Neutrophil (primary cell): ENCODE measurements around the gene LTC4S.

Experiments used
- H3K27ac ChIP-seq: fragments of 200-600 bp; sonication (generic); 2 replicates; pipeline ENCODE4 v1.5.1; 2016; ENCODE audit warnings: mild to moderate bottlenecking, moderate library complexity
- H3K27me3 ChIP-seq: fragments of 200-600 bp; sonication (generic); 2 replicates; pipeline ENCODE4 v1.6.0; 2016; ENCODE audit warnings: mild to moderate bottlenecking
- H3K36me3 ChIP-seq: fragments of 200-600 bp; sonication (generic); 2 replicates; pipeline ENCODE4 v1.5.1; 2017
- H3K4me1 ChIP-seq, 2 experiments: fragments of 200-600 bp in 1 of 2; sonication (generic) in 1 of 2; 1 replicate in 1 of 2; 2 replicates in 1 of 2; pipeline versions ENCODE4 v1.5.1 to v1.6.1; 2013 to 2016; ENCODE audit warnings: low read depth in 1 of 2, low read length in 1 of 2, mild to moderate bottlenecking in 1 of 2, moderate library complexity in 1 of 2; ENCODE audit not compliant: control insufficient read depth in 1 of 2, insufficient read depth in 1 of 2
- H3K4me3 ChIP-seq, 2 experiments: fragments of 200-600 bp in 1 of 2; sonication (generic) in 1 of 2; 1 replicate in 1 of 2; 2 replicates in 1 of 2; pipeline ENCODE4 v1.5.1; 2013 to 2016; ENCODE audit warnings: low read depth in 1 of 2, low read length in 1 of 2, mild to moderate bottlenecking in 1 of 2, moderate library complexity in 1 of 2
- H3K9me3 ChIP-seq: fragments of 200-600 bp; sonication (generic); 2 replicates; pipeline ENCODE4 v1.5.1; 2016
- TF ChIP-seq, protein P1 (sequence below): fragments of 200-600 bp; sonication (generic); IDR thresholded peaks from 2 replicates; pipeline ENCODE4 v1.5.1; 2016; ENCODE audit warnings: antibody characterized with exemption

LTC4S gene

DNA sequence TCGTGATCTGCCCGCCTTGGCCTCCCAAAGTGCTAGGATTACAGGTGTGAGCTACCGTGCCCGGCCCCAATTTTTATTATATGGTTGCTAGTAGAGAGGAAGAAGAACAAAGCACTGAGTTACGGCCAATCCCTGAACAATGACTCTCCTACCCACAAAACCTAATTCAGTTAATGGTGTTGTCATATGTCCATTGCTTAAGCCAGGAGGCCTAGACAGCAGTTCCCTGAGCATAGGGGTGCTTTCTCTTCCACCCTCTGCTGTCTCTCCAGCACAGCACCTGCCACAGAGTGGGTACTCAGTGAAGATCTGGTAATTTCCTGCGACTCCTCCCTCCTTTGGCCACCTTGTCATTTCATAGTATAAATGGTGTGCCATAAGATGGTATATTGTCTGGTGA is 21.4 kb upstream of the LTC4S start:
- Histone ChIP-seq H3K4me1 (peaks cover 59 to 63% of the 10 kb centered on the region in 2 experiments), H3K27ac (peak overlapping the region; percentile 68), H3K4me3 (no peak overlapping the region), H3K9me3 (no peaks in the 10 kb centered on the region), H3K36me3 (peaks cover 86% of the 10 kb centered on the region), H3K27me3 (no peaks in the 10 kb centered on the region)
- TF ChIP-seq, protein P1, sequence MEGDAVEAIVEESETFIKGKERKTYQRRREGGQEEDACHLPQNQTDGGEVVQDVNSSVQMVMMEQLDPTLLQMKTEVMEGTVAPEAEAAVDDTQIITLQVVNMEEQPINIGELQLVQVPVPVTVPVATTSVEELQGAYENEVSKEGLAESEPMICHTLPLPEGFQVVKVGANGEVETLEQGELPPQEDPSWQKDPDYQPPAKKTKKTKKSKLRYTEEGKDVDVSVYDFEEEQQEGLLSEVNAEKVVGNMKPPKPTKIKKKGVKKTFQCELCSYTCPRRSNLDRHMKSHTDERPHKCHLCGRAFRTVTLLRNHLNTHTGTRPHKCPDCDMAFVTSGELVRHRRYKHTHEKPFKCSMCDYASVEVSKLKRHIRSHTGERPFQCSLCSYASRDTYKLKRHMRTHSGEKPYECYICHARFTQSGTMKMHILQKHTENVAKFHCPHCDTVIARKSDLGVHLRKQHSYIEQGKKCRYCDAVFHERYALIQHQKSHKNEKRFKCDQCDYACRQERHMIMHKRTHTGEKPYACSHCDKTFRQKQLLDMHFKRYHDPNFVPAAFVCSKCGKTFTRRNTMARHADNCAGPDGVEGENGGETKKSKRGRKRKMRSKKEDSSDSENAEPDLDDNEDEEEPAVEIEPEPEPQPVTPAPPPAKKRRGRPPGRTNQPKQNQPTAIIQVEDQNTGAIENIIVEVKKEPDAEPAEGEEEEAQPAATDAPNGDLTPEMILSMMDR = no peak

DNA sequence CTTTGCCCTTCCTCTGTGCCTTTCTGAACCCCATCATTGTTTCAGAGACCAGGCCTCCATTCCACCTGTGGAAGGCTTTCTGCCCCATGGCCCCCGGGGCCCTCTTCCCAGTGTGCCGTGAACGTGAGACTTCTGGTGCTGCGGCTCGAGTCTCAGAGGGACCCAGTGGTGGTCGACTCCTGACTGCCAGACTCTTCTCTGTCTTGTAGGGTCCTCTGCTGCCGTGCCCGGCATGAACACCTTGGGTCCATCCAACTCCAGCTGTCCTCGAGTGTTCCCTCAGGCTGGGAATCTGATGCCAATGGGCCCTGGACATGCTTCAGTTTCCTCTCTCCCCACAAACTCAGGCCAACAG is 20.1 kb upstream of the LTC4S start:
- TF ChIP-seq, protein P1 = no peak
- Histone ChIP-seq H3K27me3 (no peaks in the 10 kb centered on the region), H3K27ac (no peak overlapping the region), H3K4me3 (no peak overlapping the region), H3K4me1 (peaks cover 63 to 69% of the 10 kb centered on the region in 2 experiments), H3K9me3 (no peaks in the 10 kb centered on the region), H3K36me3 (peaks cover 85% of the 10 kb centered on the region)

DNA sequence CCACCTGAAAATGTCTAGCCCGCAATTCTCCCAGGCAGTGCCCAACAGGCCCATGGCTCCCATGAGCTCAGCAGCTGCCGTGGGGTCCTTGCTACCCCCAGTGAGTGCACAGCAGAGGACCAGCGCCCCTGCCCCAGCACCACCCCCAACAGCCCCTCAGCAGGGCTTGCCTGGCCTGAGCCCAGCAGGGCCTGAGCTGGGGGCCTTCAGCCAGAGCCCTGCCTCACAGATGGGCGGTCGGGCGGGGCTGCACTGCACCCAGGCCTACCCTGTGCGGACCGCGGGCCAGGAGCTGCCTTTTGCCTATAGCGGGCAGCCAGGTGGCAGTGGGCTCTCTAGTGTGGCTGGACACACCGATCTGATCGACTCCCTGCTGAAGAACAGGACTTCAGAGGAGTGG is 19.3 kb upstream of the LTC4S start:
- Histone ChIP-seq H3K9me3 (no peaks in the 10 kb centered on the region), H3K27ac (no peak overlapping the region), H3K4me3 (no peak overlapping the region), H3K36me3 (peaks cover 78% of the 10 kb centered on the region), H3K4me1 (peaks cover 63 to 69% of the 10 kb centered on the region in 2 experiments), H3K27me3 (no peaks in the 10 kb centered on the region)
- TF ChIP-seq, protein P1 = no peak

DNA sequence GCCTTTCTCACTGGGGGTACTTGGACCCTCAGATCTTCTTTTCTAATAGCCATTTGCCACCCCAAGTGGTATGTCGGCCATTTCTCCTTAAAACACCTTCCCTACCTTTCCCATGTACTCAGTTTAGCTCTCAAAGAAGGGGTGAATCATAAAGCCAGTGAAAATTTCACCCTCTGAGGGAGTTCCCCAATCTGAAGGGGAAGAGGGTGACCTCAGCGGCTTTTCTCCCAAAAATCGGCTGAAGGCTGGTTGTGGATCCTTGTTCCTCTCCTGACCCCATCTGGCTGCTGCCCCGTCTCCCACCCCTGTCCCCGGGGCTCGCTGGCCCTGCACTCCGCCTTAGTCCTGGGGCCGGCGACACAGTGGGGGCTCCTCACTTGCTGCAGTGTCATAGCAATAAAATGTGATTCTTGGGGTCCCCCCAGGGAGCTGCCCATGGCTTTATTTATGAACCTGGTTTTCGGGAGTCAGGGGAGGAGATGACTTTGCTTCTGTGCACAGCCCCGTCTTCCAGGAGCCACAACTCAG is 17.3 kb upstream of the LTC4S start:
- H3K4me1 ChIP-seq = peaks cover 73 to 78% of the 10 kb centered on the region in 2 experiments
- H3K27me3 ChIP-seq = no peaks in the 10 kb centered on the region
- H3K4me3 ChIP-seq = no peak overlapping the region
- no peaks in the 10 kb centered on the region for H3K9me3 ChIP-seq
- H3K27ac ChIP-seq = peak overlapping the region; percentile 57
- TF ChIP-seq, protein P1 = no peak
- H3K36me3 ChIP-seq = peaks cover 57% of the 10 kb centered on the region

DNA sequence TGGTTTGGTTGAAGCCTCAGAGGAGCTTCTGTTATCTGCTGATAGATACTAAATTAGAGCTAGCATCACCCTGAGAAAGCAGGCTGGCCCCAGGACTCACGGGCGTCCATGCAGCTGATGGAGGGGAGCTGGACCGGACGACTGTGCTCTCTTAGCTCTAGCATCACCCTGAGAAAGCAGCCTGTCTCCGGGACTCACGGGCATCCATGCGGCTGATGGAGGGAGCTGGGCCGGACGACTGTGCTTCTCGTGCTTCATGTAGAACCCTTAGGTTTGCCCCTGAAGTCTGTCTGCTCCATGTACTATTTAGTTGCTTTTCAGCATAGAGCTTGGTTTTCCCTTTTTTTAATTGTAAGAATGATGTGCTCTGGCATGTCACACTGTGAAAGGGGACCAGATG is 16.3 kb upstream of the LTC4S start:
- TF ChIP-seq, protein P1 = no peak
- H3K4me1 ChIP-seq = peaks cover 73 to 78% of the 10 kb centered on the region in 2 experiments

DNA sequence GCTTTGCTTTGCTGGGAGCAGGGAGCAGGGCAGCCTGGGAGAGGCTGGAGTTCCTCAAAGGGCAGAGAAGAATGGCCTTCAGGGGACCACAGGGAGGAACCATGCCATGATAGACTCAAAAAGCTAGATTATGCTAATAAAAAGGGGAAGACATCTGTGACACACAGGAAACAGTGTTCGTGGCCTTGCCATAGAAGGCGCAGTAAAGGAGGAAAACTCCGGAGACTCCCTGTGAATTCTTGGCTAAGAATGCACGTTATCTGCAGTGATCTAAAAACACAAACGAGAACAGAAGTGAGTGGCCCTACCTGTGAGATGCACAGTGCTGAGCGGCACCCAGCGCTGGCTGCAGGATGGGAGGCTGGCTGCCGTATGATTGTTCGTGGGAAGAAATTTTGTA is 15.9 kb upstream of the LTC4S start:
- H3K4me3 ChIP-seq = no peak overlapping the region
- H3K36me3 ChIP-seq = peaks cover 50% of the 10 kb centered on the region
- H3K9me3 ChIP-seq = no peaks in the 10 kb centered on the region
- no peaks in the 10 kb centered on the region for H3K27me3 ChIP-seq
- TF ChIP-seq, protein P1 = no peak
- H3K27ac ChIP-seq = peak overlapping the region; percentile 69
- H3K4me1 ChIP-seq = peaks cover 72 to 76% of the 10 kb centered on the region in 2 experiments

More for the DNA sequence above, 16.3 kb upstream of the LTC4S start:
- Histone ChIP-seq H3K4me3 (no peak overlapping the region), H3K9me3 (no peaks in the 10 kb centered on the region), H3K27me3 (no peaks in the 10 kb centered on the region), H3K27ac (peak overlapping the region; percentile 69), H3K36me3 (peaks cover 55% of the 10 kb centered on the region)
